K562 treated with DMSO at 1 percent for 12 hours (cell line): Measurements from ENCODE around the gene PLOD1. TPM values are rescaled to one million over a fixed set of nuclear protein-coding genes. Genes with fewer than 3 reads are reported as not detected.

Source experiments
- total RNA-seq: library from RNA; unstranded; fragments of 300-600 nt; gene quantifications from 2 replicates; pipeline ENCODE4 v1.2.3, GENCODE V29; 2022; ENCODE audit not compliant: insufficient read depth

PLOD1 gene
- total RNA-seq, result 97.7 and 178 TPM in 2 replicates

GRCh38 chr1:11934302-11935056 lies at the start of gene PLOD1:
Gene PLOD1 (plus strand): TSS chr1:11934717. CDS start chr1:11934780, 63 bp downstream.

GRCh38 chr1:11979851-11980675 lies 45.5 kb downstream of the PLOD1 start, which contains the start of gene MFN2:
Gene MFN2 (plus strand): TSS chr1:11980444. CDS start chr1:11989169, 8,725 bp downstream.

Other genes starting within 250 kb of the PLOD1 start
- gene DRAXIN, start 243.0 kb upstream of the PLOD1 start, total RNA-seq, result not detected in 2 replicates
- gene AGTRAP, start 198.6 kb upstream of the PLOD1 start, total RNA-seq, result 136 and 148 TPM in 2 replicates
- not detected in 2 replicates for gene C1orf167, start 172.5 kb upstream of the PLOD1 start, total RNA-seq
- gene MTHFR, start 128.8 kb upstream of the PLOD1 start, total RNA-seq, result 30.8 and 87.0 TPM in 2 replicates
- gene CLCN6, start 128.5 kb upstream of the PLOD1 start, total RNA-seq, result 4.5 and 12.7 TPM in 2 replicates
- gene NPPA, start 86.9 kb upstream of the PLOD1 start, total RNA-seq, result not detected in 2 replicates
- gene NPPB, start 75.8 kb upstream of the PLOD1 start, total RNA-seq, result not detected in 2 replicates
- 113 and 128 TPM in 2 replicates for gene KIAA2013, start 8.3 kb upstream of the PLOD1 start, total RNA-seq
- gene MFN2, start 45.7 kb downstream of the PLOD1 start, total RNA-seq, result 45.9 and 94.9 TPM in 2 replicates
- 91.0 and 117 TPM in 2 replicates for gene MIIP, start 84.8 kb downstream of the PLOD1 start, total RNA-seq
- 5.3 and 9.1 TPM in 2 replicates for gene TNFRSF8, start 128.6 kb downstream of the PLOD1 start, total RNA-seq
- 45.1 and 71.0 TPM in 2 replicates for gene TNFRSF1B, start 232.3 kb downstream of the PLOD1 start, total RNA-seq